MV-4-11 (cell line): ENCODE data around the gene TLK1.

ENCODE experiments used
- DNase-seq: peaks from one replicate; lab custom pipeline; 2025; lab: John Stamatoyannopoulos, UW

TLK1 gene

DNA sequence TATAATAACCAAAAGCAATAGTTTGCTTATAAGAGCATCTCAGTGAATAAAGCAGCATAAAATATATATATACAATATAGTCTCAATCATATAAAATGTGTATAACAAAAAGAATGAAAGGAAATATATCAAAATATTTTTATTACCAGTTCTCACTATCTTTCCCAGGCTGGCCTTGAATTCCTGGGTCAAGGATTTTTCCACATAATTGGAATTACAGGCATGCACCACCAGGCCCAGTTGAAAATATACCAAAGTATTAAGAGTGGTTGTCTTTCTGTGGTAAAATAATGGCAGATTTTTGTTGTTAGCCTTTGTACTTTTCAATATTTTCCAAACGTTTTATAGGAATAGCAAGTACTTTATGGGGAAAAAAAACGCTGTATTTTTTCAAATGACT, 8.6 kb upstream of the TLK1 start:
- DNase-seq = no peak

DNA sequence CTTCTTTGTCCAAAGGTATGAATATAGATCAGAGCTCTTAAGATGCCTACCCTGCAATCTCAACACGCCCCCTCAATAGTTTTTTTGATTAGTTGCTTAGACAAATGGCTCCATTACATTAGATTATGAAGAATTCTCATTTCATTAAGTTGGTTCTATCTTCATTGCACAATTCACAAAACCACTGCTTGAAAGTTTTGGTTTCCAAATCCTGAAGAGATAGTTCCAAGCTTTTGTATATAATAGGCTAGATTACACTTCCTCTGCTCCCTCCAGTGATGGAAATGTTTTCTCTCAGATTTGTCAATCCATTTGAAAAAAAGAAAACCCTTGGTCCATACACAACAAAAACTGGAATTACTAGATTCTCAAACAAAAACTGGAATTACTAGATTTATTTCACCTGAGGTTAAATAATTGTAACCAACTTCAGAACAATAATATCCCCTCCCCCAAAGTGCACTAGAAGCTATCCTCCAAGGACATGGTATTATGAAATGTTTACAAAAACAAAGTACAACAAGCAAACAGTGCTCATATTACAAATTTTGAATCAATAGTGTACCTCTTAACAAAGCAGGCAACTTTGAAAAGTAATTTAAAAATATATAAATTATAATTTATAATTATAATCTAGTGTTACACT, 6.8 kb upstream of the TLK1 start:
- DNase-seq = no peak

DNA sequence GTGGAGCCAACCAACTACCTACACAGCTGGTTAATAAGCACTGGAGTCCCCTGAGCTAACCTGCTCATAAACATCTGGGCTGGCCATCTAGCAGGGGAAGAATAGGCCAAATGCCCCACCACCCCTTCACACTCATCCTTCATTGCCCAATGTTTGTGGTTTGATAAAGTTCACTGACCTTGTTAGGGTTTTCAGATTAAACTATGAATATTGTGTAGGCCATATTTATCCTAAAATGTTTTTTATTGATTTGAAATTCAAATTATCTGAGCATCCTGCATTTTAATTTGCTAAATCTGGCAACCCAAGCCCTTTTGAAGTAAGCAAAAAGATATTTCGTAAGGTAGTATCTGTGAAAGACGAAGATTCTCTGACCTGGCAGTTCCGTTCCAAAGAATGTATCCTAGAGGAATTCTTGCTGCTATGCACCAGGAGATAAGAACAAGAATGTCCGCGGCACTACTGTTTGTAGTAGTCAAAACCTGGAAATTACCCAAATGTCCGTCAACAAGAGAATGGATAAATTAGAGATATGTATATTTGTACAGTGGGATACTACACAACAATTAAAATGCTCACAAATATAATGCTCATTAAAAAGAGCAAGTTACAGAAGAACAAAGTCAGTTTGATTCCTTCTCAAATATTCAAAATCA, 5.8 kb upstream of the TLK1 start:
- DNase-seq = no peak

DNA sequence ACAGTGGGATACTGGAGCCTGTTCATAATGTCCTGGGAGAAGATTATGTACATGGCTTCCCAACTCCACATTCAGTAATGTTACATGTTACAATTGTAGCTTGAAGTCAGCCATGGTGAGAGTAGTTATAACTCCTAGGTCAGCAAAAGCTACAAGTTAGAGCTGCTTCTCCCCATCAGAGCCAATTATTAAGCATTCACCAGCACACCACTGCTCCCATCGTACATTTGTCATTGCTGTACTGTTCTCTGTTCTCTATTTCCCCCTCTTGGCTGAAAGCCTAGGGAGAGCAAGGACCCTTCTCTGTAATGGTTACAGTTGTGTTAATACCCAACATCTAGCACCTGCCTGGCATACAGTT, 5.3 kb upstream of the TLK1 start:
- DNase-seq = no peak

DNA sequence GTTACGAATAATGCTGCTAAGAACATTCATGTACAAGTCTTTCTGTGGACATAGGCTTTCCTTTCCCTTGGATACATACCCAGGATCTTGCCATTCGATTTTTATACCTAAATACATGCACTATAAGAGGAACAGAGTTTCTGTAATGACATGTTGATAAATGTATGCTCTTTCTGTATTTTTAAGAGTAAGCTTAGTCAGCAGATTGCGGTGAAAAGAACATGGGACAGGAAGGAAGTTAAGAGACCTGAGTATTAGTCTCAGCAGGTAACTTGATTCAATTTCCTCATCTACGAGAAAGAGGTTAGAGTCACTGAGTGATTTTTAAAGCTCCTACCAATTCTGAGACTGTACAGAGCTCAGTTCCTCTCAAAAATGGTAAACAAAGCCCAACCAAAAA, 2.6 kb upstream of the TLK1 start:
- no peak for DNase-seq

DNA sequence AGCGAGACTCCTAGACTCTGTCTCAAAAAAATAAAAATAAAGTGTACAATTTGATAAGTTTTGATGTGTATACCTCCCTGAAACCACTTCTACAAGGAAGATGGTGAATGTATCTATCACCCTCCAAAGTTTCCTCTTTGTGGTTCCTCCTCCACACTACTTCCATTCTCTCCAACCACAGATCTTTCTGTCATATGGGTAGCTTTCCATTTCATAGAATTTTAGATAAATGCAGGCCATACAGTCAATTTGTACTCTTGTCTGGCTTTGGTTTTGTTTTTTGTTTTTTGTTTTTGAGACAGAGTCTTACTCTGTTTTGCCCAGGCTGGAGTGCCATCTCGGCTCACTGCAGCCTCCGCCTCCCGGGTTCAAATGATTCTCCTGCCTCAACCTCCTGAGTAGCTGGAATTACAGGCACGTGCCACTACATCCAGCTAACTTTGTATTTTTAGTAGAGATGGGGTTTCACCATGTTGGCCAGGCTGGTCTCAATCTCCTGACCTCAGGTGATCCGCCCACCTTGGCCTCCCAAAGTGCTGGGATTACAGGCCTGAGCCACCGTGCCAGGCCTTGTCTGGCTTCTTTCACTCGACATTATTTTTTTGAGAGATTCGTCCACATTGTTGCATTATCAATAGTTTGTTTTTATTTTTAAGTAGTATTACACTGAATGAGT, 2.0 kb upstream of the TLK1 start:
- peak; percentile 45 for DNase-seq

DNA sequence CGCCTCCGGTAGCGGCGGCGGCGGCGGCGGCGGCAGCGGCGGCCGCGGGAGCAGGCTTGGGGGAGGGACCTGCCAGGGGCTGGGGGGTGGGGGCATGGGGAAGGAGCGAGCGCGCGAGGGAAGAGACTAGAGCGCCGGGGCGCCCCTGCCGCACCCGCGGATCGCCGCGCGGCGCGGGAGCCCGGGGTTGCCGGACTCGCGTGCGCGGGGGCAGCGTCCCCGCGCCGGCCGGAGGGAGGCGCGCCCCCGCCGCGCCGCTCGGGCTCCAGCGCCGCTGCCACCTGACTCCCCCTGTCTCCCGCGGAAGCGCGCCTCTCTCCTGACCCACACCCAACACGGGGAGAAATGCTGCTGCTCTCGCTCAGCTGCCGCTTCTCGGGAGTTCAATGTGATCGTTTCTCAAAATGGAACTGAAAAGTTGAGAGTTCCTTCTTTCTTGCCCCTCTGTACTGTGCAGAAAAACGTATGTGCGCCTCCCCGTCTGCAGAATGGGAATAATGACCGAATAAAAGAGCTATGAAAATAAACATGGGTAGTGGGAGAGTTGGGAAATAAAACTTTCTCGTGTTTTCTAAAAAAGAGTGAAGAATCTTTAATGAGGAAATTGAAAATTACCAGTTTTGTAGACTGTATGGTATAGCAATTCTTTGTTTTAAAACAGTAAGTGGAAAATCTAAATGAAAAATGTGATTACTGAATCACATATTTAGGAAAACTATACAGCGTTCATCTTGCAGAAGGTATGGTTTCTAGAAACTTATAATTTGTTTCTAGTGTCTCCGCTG, 455 bp upstream of the TLK1 start:
- DNase-seq = peak; percentile 66

DNA sequence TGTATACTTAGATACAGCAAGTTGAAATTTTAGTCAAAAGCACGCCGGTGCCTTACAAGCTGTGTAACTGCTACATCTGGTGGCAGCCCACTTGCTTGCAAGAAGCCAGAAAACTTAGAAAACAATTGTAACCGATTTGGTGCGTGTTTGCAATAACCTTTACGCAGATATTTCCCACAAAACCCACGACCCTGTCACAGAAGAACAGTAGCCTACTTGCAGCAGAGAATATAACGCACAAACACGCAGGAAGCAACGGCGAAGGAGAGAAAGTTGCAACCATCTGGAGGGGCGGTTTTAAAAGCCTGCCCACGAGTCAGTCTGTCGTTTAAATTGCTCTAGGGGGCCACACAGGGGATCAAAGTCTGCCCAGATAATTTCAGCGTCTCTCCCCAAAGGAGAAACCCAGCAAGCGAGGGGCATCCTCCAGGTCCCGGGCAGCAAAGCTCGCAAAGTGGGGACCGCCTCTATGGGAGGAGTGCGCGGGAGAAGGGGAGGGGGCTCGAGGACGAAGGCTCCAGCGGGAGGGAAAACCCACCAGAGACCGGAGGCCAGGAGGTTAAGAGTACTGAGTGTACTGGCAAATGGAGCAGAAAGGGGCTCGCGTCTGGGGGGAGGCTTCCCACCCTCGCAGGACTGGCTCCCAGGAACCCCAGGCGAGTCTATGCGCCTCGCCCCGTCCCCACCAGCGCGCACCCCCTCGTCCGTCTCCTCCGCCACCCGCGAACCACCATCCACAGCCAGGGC, 1.1 kb downstream of the TLK1 start:
- peak; percentile 57 for DNase-seq

DNA sequence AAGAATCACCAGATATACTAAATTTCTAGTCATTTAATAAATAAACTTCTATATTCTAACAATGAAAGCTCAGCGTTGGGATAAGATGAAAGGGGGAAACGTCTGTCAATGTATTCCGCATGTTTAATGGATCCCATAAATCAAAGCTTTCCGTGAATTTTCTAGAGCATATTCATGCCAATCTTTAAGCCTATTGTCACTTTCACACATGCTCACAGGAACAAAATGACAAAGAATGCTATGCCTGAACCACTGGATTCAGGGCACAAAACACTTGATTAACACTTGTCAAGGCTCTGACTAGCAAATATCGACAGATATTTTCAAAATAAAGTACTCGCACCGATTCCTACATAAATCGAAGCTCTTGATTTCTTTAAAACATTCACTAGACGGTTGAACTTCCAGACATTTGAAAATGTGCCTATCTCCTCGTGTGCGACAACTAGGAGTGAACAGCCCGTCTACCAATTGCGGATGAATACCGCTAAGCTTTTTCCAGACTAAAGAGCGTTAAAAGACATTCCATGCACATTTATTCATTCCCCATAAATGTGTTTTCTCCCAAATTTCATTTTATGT, 1.8 kb downstream of the TLK1 start:
- no peak for DNase-seq

DNA sequence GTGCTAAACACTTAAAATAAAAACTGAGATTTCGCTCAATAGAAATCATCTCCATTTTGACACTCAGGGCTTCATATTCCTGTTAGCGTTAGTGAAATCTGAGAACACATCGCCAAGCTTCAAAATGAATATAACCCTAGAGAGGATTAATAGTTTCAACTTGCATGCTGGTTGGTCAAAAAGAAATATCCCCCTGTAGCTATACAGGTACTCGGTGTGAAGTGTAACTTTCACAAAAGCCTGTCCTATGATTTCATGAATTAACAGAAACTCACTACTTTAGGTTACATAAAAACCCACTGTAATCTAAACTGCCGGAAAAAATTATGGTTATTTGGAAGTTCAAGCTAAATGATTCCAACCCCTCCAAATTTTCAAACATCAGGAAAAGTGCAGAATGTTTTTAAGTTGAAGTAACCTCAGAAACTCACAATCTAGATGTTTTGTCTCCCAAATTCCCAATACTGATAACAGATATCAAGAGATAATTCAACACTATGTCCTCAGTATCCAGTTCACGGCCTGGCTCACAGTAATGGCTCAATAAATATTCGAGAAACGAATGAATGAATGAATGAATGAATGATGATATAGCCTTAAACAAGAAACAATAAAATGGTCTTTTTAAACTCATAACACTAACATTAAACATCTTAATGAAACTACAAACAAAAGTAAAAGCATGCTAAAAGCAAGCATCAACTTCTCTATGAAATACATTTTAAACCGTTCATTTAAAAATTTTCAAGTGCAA, 2.5 kb downstream of the TLK1 start:
- no peak for DNase-seq

DNA sequence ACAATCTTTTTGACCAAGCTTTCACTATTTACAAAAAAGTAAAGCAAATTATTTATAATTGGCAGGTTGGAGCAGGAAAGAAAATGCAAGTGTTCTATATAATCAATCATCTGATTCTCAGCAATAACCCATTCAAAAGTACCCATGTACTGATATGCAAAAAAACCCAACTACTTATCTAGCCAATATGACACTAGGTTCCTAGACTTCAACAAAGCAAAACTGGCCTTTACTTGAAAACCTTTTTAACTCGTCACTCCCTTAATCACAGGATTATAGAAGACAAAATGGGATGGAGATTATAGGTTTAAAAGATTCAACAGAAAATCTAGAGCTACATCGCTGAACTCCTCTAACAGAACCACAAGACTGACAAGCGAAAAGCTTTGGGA, 3.6 kb downstream of the TLK1 start:
- DNase-seq = no peak

DNA sequence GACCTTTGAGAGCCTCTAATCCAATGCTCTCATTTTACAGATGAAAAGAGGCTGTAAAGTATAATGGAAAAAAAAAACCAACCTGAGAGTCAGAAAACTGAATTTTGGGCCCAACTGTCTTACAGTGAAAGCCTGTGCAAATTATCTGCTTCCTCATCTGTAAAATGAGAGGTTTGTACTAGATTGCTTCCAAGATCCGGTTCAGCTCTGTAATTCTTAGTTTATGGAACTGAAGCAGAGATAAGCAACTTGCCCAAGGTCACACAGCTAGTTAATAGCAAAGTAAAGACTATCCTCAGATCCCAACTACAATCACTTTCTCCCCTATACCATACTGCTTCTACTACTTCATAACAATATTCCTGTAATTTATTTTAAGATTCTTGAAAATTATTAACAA, 6.3 kb downstream of the TLK1 start:
- DNase-seq = peak; percentile 49

DNA sequence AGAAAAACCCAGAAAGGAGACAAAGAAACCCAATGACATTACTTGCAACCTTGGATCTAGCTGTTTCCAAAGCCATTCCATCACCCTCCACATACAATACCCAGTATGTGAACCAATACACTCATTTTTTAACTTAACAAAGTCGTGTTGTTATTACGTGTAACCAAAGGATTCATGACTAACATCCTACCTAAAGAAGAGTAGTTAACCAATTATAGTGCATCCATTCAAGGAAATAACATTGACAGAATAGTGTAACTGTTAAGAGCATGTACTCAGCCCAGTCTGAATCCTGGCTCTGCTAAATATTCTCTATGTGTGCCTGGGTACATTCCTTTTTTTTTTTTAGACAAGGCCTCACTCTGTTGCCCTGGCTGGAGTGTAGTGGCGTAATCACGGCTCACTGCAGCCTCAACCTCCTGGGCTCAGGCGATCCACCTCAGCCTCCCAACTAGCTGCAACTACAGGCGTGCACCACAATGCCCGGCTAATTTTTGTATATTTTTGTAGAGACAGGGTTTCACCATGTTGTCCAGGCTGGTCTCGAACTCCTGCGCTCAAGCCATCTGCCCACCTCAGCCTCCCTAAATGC, 9.9 kb downstream of the TLK1 start:
- no peak for DNase-seq

DNA sequence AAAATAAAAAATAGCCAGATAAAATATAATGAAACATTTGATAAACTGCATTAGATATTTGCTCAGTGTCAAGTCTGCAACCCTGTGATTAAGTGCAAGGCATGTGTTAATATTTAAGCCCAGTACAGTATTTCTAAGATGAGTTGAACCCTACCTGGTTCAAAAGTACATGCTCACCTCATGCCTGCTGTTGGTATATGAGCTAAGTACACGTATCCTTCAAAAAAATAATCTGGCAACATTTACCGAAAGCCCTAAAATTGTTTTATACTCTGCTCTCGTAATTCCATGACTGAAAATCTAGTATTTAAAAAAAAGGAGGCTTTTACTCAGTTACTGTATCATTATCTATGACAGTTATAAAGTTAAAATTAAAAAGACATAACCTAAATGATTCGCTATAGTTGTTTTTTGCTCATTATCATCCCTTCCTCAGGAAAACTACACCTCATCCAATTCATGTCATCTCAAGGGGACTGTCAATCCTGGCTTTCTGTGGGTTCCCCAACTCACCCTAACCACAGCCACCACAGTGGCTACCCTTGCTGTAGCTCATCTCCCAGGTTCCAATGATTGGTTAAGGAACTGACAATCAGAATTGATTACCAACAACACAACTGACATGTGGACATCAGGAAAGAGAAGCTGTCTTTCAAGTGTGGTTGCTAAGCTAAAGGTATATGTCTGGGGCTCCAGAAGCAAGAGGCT, 10.6 kb downstream of the TLK1 start:
- peak; percentile 4 for DNase-seq

DNA sequence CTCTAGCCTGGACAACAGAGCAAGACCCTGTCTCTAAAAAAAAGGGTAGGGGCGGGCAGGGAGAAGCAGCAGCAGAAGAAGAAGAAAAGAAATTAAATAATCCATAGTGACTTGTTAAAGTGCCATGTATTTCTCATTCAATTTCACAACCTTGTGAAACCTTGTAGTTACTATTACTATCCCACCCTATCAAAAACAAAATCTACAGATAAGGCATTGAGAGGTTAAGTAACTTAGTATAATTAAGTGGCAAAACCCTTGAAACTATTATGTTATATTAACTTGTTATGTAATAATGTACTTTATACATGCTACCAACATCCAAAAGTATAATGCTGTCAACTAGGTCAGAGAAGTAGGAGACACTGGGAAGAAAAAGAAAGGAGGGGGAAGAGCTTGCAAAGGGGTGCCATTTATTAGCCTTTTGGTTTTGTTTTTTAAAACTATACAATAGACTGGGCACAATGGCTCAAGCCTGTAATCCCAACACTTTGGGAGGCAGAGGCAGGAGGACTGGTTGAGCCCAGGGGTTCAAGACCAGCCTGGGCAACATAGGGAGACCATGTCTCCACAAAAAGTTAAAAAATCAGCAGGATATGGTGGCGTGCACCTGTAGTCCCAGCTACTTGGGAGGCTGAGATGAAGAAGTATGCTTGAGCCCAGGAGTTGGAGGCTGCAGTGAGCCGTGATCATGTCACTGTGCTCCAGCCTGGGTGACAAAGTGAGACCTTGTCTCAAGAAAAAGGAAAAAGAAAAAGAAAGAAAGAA, 11.3 kb downstream of the TLK1 start:
- no peak for DNase-seq

DNA sequence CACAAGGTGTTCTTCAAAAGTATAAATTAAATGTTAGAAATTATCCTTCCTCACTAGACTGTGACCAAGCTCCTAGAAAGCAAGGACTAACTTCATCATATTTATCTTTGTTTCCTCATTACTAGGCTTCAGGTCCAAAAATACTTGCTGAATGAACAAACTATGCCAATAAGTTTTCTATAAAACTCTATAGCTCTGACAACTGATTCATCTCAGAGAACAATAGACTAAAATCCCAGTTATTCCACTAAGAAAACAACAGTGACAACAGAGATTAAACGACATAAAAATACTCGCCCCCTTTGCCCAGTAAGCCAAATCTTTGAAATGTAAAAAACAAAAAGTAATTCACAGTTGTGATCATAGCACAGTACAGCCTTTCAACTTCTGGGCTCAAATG, 13.6 kb downstream of the TLK1 start:
- DNase-seq = no peak

DNA sequence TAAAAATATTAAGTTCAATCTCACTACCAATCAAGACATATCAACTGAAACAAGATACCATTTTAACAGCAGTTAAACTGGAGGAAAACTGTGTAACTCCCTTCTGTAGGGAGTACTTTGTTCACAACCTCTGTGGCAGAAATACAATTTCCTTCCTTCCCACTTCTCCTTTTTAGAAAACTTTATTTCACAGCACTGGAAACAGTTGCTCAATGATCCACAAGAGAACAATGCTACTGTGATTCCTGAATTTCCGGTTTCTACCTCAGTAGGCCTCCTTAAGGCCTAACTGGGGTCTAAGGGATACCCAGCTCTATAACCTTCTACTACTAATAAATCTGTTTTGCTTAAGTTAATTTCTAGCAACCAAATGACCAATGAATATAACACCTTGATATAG, 14.1 kb downstream of the TLK1 start:
- DNase-seq = peak; percentile 90

DNA sequence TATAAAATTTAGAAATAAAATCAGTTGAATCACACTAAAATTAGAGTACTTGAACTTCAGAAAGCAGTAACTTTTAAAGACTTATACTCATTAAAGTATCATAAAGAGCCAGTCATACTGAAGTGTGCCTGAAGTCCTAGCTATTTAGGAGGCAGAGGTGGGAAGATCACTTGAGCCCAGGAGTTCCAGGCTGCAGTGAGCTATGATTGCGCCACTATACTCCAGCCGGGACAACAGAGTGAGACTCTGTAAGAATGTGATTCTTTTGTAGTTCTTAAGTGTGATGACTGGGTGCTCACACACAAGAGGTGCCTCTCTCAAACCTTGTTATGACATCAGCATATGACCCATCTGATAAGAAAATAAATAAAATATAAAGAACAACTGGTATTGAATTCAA, 14.6 kb downstream of the TLK1 start:
- no peak for DNase-seq

DNA sequence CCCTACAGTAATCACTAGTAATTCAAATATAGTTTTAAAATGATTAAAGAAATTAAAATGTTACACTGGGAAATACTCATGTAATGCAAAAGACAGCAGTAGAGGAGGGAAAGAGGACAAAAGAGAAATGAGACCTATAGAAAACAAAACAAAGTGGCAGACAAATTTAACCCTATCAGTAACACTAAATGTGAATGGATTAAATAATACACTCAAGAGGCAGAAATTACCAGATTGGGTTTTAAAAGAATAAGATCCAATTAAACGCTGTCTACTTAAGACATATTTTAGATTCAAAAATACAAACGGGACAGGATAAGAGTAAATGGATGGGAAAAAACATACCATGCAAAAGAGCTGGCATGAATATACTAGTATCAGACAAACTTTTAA, 17.0 kb downstream of the TLK1 start:
- DNase-seq = no peak
